Left lung (tissue), 10 donors: ENCODE data around the gene AKNAD1. TPM values are rescaled to one million over a fixed set of nuclear protein-coding genes. Genes with fewer than 3 reads are reported as not detected.

Source experiments
- ATAC-seq: fragments of 200-7000 bp; cut with Tn5 transposase; one replicate; pipeline ENCODE4 v1.9.1; 2020; ENCODE audit warnings: moderate library complexity
- DNase-seq, 4 donors: peaks; one replicate each; pipeline ENCODE4 v3.0.0-alpha.2; 2013 to 2020
- H3K27ac ChIP-seq, 2 donors: fragments of 200-600 bp; sonication (generic) in 1 of 2; one replicate each; pipeline versions ENCODE4 v1.5.0 to v1.8.0; 2020 to 2021
- H3K27me3 ChIP-seq, 2 donors: fragments of 200-600 bp; sonication (generic) in 1 of 2; one replicate each; pipeline versions ENCODE4 v1.5.0 to v1.8.0; 2020 to 2021
- H3K36me3 ChIP-seq, 2 donors: fragments of 200-600 bp; sonication (generic) in 1 of 2; one replicate each; pipeline versions ENCODE4 v1.5.0 to v1.8.0; 2020 to 2021
- H3K4me1 ChIP-seq, 2 donors: fragments of 200-600 bp; one replicate each; pipeline ENCODE4 v1.8.0; 2021
- H3K4me3 ChIP-seq, 2 donors: fragments of 200-600 bp; sonication (generic) in 1 of 2; one replicate each; pipeline versions ENCODE4 v1.5.0 to v1.8.0; 2020 to 2021; ENCODE audit warnings: mild to moderate bottlenecking in 1 of 2
- H3K9me3 ChIP-seq, 2 donors: fragments of 200-600 bp; sonication (generic) in 1 of 2; one replicate each; pipeline versions ENCODE4 v1.5.0 to v1.8.0; 2020 to 2021
- CTCF ChIP-seq, 2 donors: fragments of 200-600 bp; sonication (generic) in 1 of 2; IDR thresholded peaks; one replicate each; pipeline versions ENCODE4 v1.5.0 to v1.8.0; 2021; ENCODE audit warnings: antibody characterized with exemption in 2 of 2
- intact Hi-C, 2 donors: fragments of 100-400 bp; cut with DNase I; formaldehyde crosslinking; loops; one replicate each; pipeline versions ENCODE4 v1.11.2 to v1.14.2; 2022
- polyA plus RNA-seq, 6 donors: library from polyadenylated mRNA; unstranded; fragments of 120-200 nt; gene quantifications; one replicate each; pipeline ENCODE4 v1.2.1, GENCODE V29; 2013; ENCODE audit not compliant: insufficient read length in 6 of 6
- total RNA-seq, 2 donors: library from RNA; stranded (reverse); fragmentation: NEBNext Ultra II Directional; extraction: Animal tissue kit (Norgen Biotek cat#: 25700); gene quantifications; one replicate each; pipeline ENCODE4 v1.2.1, GENCODE V29; 2021
- donor health status: DM: no; HTN: yes; CAD: no.
- donor health status: DM: no; HTN: no; CAD: no.

AKNAD1 gene
- total and polyA plus RNA-seq, 8 donors: 0.06 to 0.94 (median 0.49) TPM; not detected in 2

- peaks cover 0 to 3% of the 10 kb centered on the region in 2 donors for H3K4me1 ChIP-seq
- no peaks in the 10 kb centered on the region for H3K27me3 ChIP-seq
- ATAC-seq (no peak), DNase-seq (peak in 2 of 4 donors; percentile 3 to 16)
- no peak for TF ChIP-seq CTCF (IDR thresholded peaks at IDR 0.05)
- H3K36me3 ChIP-seq: no peaks in the 10 kb centered on the region
- no peak overlapping the region for H3K4me3 ChIP-seq
- no peaks in the 10 kb centered on the region for H3K9me3 ChIP-seq
- H3K27ac ChIP-seq: no peak overlapping the region
- intact Hi-C loops: no loop called here
Observed at GRCh38 chr1:108858230-108858950, 1.5 kb upstream of the AKNAD1 start.

- DNase-seq (no peak), ATAC-seq (no peak)
- H3K9me3 ChIP-seq: no peaks in the 10 kb centered on the region
- intact Hi-C loops: no loop called here
- TF ChIP-seq CTCF (IDR thresholded peaks at IDR 0.05): no peak
- H3K27me3 ChIP-seq: no peaks in the 10 kb centered on the region
- H3K27ac ChIP-seq: no peak overlapping the region
- H3K4me1 ChIP-seq: peaks cover 9 to 21% of the 10 kb centered on the region in 2 donors
- H3K36me3 ChIP-seq: no peaks in the 10 kb centered on the region
- no peak overlapping the region for H3K4me3 ChIP-seq
Observed at GRCh38 chr1:108854221-108855019, 2.5 kb downstream of the AKNAD1 start.

GRCh38 chr1:108852221-108852975 lies 4.5 kb downstream of the AKNAD1 start:
- intact Hi-C loops: no loop called here
- no peak for TF ChIP-seq CTCF (IDR thresholded peaks at IDR 0.05)
- DNase-seq (peak in 1 of 4 donors; percentile 23), ATAC-seq (peak; percentile 34)
- no peaks in the 10 kb centered on the region for H3K27me3 ChIP-seq
- no peak overlapping the region for H3K4me3 ChIP-seq
- no peaks in the 10 kb centered on the region for H3K36me3 ChIP-seq
- H3K4me1 ChIP-seq: peaks cover 9 to 21% of the 10 kb centered on the region in 2 donors
- H3K27ac ChIP-seq: peak overlapping the region; percentile 37 to 55
- H3K9me3 ChIP-seq: no peaks in the 10 kb centered on the region

GRCh38 chr1:108851567-108851966 lies 5.3 kb downstream of the AKNAD1 start:
- no peak for TF ChIP-seq CTCF (IDR thresholded peaks at IDR 0.05)
- peaks cover 9 to 21% of the 10 kb centered on the region in 2 donors for H3K4me1 ChIP-seq
- no peaks in the 10 kb centered on the region for H3K9me3 ChIP-seq
- ATAC-seq (no peak), DNase-seq (no peak)
- no peaks in the 10 kb centered on the region for H3K36me3 ChIP-seq
- H3K27me3 ChIP-seq: no peaks in the 10 kb centered on the region
- intact Hi-C loops: no loop called here
- no peak overlapping the region for H3K4me3 ChIP-seq
- H3K27ac ChIP-seq: peak overlapping the region in 1 of 2 donors; percentile 55
